ENCODE data around the gene SEZ6L2.

GRCh38 chr16:29927070-29927905 lies 27.9 kb upstream of the SEZ6L2 start:
- no peak for TF ChIP-seq CTCF (IDR thresholded peaks at IDR 0.05; ENCODE audit: low read length)
- TF ChIP-seq EZH2 (optimal IDR thresholded peaks at IDR 0.05; ENCODE audit: low read depth, low read length), result no peak
